Measurements from ENCODE around the gene GRK3.
"Not testable (repeated sequence)": the region's sequence is repeated elsewhere in the genome, so short reads cannot be mapped to it uniquely, and the experiment has no call there.

DNA sequence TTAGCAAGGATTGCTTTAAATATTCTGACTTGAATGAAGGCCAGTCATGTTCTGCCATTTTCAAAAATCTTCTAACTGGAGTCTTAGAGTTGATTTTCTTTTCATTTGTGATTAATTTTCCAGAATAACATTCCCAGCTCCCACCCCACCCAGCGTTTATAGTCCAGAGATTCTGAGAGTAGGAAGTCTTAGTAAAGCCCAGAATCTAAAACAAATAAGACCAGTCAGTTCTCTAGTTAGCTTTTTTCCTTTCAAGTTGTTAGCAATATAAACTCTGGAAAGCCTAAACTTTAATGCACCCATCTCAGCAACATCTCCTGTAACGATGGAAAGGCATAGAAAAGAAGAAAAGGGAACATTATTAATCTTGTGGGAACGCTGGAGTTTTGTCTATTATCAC is 3.3 kb upstream of the GRK3 start:
- TF ChIP-seq EZH2 (IDR thresholded peaks at IDR 0.05; ENCODE audit: borderline replicate concordance, control insufficient read depth, low read depth, low read length); GABPA (IDR thresholded peaks at IDR 0.05; ENCODE audit: low read depth): not testable (repeated sequence)
- TF ChIP-seq, protein P1, sequence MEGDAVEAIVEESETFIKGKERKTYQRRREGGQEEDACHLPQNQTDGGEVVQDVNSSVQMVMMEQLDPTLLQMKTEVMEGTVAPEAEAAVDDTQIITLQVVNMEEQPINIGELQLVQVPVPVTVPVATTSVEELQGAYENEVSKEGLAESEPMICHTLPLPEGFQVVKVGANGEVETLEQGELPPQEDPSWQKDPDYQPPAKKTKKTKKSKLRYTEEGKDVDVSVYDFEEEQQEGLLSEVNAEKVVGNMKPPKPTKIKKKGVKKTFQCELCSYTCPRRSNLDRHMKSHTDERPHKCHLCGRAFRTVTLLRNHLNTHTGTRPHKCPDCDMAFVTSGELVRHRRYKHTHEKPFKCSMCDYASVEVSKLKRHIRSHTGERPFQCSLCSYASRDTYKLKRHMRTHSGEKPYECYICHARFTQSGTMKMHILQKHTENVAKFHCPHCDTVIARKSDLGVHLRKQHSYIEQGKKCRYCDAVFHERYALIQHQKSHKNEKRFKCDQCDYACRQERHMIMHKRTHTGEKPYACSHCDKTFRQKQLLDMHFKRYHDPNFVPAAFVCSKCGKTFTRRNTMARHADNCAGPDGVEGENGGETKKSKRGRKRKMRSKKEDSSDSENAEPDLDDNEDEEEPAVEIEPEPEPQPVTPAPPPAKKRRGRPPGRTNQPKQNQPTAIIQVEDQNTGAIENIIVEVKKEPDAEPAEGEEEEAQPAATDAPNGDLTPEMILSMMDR (IDR thresholded peaks at IDR 0.05 in 2 of 3, conservative IDR thresholded peaks at IDR 0.05 in 1 of 3; ENCODE audit: control insufficient read depth in 2 of 3, extremely low read depth in 1 of 3, insufficient read depth in 1 of 3, low read depth in 3 of 3, low read length in 3 of 3), result not testable (repeated sequence)
- TF ChIP-seq, protein P2, sequence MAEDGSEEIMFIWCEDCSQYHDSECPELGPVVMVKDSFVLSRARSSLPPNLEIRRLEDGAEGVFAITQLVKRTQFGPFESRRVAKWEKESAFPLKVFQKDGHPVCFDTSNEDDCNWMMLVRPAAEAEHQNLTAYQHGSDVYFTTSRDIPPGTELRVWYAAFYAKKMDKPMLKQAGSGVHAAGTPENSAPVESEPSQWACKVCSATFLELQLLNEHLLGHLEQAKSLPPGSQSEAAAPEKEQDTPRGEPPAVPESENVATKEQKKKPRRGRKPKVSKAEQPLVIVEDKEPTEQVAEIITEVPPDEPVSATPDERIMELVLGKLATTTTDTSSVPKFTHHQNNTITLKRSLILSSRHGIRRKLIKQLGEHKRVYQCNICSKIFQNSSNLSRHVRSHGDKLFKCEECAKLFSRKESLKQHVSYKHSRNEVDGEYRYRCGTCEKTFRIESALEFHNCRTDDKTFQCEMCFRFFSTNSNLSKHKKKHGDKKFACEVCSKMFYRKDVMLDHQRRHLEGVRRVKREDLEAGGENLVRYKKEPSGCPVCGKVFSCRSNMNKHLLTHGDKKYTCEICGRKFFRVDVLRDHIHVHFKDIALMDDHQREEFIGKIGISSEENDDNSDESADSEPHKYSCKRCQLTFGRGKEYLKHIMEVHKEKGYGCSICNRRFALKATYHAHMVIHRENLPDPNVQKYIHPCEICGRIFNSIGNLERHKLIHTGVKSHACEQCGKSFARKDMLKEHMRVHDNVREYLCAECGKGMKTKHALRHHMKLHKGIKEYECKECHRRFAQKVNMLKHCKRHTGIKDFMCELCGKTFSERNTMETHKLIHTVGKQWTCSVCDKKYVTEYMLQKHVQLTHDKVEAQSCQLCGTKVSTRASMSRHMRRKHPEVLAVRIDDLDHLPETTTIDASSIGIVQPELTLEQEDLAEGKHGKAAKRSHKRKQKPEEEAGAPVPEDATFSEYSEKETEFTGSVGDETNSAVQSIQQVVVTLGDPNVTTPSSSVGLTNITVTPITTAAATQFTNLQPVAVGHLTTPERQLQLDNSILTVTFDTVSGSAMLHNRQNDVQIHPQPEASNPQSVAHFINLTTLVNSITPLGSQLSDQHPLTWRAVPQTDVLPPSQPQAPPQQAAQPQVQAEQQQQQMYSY (CRISPR knock-in tag; IDR thresholded peaks at IDR 0.05), result not testable (repeated sequence)

Data from GM12878 (cell line).